Gastroesophageal sphincter (tissue), 3 donors: ENCODE measurements around the gene PAXX.

Experiments
- POLR2A ChIP-seq, 2 donors: fragments of 450-650 bp; IDR thresholded peaks; one replicate each; pipeline ENCODE4 v1.6.1; 2017; ENCODE audit warnings: antibody characterized with exemption in 2 of 2, mild to moderate bottlenecking in 2 of 2, moderate library complexity in 1 of 2
- POLR2AphosphoS5 ChIP-seq: sonication (generic); formaldehyde crosslinking; IDR thresholded peaks from one replicate; pipeline ENCODE4 v1.6.1; 2017; ENCODE audit warnings: antibody characterized with exemption
- TF ChIP-seq, protein P1 (sequence below), 4 experiments: fragments of 200-600 bp in 2 of 4; fragments of 450-650 bp in 2 of 4; sonication (generic) in 1 of 4; IDR thresholded peaks; one replicate each; pipeline ENCODE4 v1.5.1; 2017 to 2019; ENCODE audit warnings: antibody characterized with exemption in 4 of 4, mild to moderate bottlenecking in 2 of 4, moderate library complexity in 2 of 4

DNA sequence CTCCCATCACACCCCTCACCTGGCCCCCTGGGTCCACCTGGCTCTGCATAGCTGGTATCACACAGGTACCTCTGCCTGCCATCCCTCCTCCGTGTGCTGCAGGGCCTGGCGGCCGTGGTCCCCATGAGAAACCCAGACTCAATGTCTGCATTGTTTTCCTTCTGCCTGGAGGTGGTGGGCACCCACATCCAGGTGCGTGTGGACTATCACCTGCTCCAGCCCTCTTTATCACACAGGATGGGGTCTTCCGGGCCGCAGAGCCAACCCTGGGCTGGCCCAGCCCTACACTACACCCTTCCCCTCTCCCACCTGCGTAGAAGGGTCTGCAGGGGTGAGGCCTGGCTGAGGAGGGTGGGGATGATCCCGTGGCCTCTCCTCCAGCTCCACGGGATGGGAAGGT, 46.7 kb downstream of the PAXX start:
- TF ChIP-seq POLR2AphosphoS5: no peak
- TF ChIP-seq, protein P1, sequence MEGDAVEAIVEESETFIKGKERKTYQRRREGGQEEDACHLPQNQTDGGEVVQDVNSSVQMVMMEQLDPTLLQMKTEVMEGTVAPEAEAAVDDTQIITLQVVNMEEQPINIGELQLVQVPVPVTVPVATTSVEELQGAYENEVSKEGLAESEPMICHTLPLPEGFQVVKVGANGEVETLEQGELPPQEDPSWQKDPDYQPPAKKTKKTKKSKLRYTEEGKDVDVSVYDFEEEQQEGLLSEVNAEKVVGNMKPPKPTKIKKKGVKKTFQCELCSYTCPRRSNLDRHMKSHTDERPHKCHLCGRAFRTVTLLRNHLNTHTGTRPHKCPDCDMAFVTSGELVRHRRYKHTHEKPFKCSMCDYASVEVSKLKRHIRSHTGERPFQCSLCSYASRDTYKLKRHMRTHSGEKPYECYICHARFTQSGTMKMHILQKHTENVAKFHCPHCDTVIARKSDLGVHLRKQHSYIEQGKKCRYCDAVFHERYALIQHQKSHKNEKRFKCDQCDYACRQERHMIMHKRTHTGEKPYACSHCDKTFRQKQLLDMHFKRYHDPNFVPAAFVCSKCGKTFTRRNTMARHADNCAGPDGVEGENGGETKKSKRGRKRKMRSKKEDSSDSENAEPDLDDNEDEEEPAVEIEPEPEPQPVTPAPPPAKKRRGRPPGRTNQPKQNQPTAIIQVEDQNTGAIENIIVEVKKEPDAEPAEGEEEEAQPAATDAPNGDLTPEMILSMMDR (IDR thresholded peaks at IDR 0.05): no peak
- TF ChIP-seq POLR2A (IDR thresholded peaks at IDR 0.05): no peak
